MCF 10A (cell line): ENCODE measurements around the gene FSTL3. TPM values are rescaled to one million over a fixed set of nuclear protein-coding genes. Genes with fewer than 3 reads are reported as not detected.

ENCODE experiments used
- BruUV-seq: library from RNA; stranded (reverse); fragments of 400-500 nt; replicated peaks from 2 replicates; lab custom pipeline; 2021; lab: Mats Ljungman, UMichigan
- CTCF ChIA-PET: fragments of 300-600 bp; sonication (Branson Sonifier 250); formaldehyde crosslinking; extraction: SDS; loops from one replicate; lab custom pipeline; 2021; ENCODE audit warnings: antibody characterized with exemption, inconsistent platforms; lab: Yijun Ruan, JAX
- POLR2A ChIA-PET: fragments of 300-600, 350-650 bp; sonication (Branson Sonifier 250); formaldehyde crosslinking; extraction: SDS; loops from one replicate; lab custom pipeline; 2020; ENCODE audit warnings: antibody characterized with exemption, inconsistent platforms; lab: Yijun Ruan, JAX
- DNase-seq: peaks from one replicate; pipeline ENCODE4 v3.0.0-alpha.2; 2018; ENCODE audit not compliant: unreplicated experiment
- H3K27ac Mint-ChIP-seq: one replicate; pipeline ENCODE4 v1.8.0; 2022; ENCODE audit warnings: mild to moderate bottlenecking, low read depth, mixed read lengths; ENCODE audit not compliant: unreplicated experiment
- H3K27me3 Mint-ChIP-seq: one replicate; pipeline ENCODE4 v1.8.0; 2022; ENCODE audit warnings: mixed read lengths; ENCODE audit not compliant: insufficient read depth, unreplicated experiment
- H3K36me3 Mint-ChIP-seq: one replicate; pipeline ENCODE4 v1.8.0; 2022; ENCODE audit warnings: mild to moderate bottlenecking, moderate library complexity, mixed read lengths; ENCODE audit not compliant: insufficient read depth, unreplicated experiment
- H3K4me1 Mint-ChIP-seq: one replicate; pipeline ENCODE4 v1.8.0; 2022; ENCODE audit warnings: mixed read lengths; ENCODE audit not compliant: insufficient read depth, unreplicated experiment
- H3K4me3 Mint-ChIP-seq: one replicate; pipeline ENCODE4 v1.8.0; 2022; ENCODE audit warnings: mild to moderate bottlenecking, moderate library complexity, mixed read lengths; ENCODE audit not compliant: unreplicated experiment
- H3K9me3 Mint-ChIP-seq: one replicate; pipeline ENCODE4 v1.8.0; 2022; ENCODE audit warnings: mixed read lengths; ENCODE audit not compliant: unreplicated experiment
- intact Hi-C: fragments of 100-400 bp; cut with micrococcal nuclease; formaldehyde crosslinking; loops from 2 replicates; pipeline ENCODE4 v1.14.1; 2022
- total RNA-seq: library from RNA; stranded (reverse); gene quantifications from 2 replicates; pipeline ENCODE4 v1.2.3, GENCODE V29; 2022
- TF ChIP-seq, protein P1 (sequence below): fragments of 200-600 bp; IDR thresholded peaks from one replicate; pipeline ENCODE4 v1.8.0; 2022; ENCODE audit warnings: antibody characterized with exemption, mild to moderate bottlenecking; ENCODE audit not compliant: unreplicated experiment

The FSTL3 gene
- total RNA-seq, 1 experiment from 2014 or later = 183 TPM

DNA sequence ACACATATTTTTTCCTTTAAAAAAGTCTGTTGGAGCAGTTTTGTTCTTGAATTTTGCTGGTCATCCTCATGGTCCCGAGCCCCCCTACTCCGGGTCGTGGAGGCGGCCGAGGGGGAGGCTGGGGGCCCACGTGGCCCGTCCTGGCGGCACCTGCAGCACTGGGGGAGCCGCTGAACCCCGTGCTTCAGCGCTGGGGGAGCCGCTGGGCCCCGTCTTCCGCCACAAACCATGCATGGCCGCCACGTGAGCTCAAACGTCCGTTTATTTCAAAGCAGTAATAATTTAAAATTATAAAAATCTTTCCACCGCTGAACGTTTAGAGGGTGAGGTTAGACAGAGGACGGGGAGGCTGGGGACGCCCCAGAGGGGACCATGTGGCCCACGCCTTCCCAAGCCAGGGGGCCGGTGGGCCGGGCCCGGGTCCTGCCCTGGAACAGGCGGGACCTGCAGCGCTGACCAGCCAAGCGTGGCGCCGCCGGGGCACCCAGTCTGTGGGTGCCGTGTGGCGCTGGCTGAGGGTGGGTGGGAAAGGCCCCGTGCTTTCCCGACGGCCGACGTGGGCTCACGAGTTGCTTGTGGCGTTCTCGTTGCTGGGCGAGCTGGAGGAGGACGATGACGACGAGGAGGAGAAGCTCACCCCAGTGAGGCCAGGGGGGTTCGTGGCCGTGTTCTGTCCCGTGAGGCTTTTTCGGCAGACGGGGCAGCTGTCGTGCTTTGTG lies 28.5 kb upstream of the FSTL3 start:
- TSS peak; percentile 68 for BruUV-seq
- intact Hi-C loops = no loop called here
- CTCF ChIA-PET = no interaction called here

DNA sequence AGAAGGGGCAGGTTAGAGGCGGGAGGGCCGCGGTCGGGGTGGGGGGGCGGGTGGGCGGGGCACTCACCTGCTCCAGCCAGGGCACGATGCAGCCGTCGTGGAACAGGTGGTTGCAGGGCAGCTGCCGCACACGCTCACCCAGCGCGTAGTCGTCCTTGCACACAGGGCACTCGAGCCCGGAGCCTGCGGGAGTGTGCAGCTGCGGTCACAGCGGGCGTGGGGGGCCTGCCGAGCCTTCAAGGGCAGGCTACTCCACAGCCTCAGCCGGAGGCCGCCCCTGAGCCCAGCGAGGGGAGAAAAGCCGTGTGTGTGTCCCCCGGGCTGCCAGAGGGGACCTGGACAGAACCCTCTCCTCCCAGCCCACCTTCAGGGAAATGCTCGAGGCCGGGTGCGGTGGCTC lies 27.9 kb upstream of the FSTL3 start:
- no TSS peak for BruUV-seq
- Mint-ChIP-seq H3K27me3 (no peaks in the 10 kb centered on the region), H3K4me1 (no peaks in the 10 kb centered on the region), H3K36me3 (peaks cover 54% of the 10 kb centered on the region), H3K27ac (no peak overlapping the region), H3K9me3 (no peaks in the 10 kb centered on the region), H3K4me3 (no peak overlapping the region)
- intact Hi-C loops = no loop called here
- POLR2A ChIA-PET = interaction anchor here (0.6 kb wide), 1 partner anchor 29 kb away, joined by 3 read pairs; no protein-coding TSS in a partner anchor
- TF ChIP-seq, protein P1, sequence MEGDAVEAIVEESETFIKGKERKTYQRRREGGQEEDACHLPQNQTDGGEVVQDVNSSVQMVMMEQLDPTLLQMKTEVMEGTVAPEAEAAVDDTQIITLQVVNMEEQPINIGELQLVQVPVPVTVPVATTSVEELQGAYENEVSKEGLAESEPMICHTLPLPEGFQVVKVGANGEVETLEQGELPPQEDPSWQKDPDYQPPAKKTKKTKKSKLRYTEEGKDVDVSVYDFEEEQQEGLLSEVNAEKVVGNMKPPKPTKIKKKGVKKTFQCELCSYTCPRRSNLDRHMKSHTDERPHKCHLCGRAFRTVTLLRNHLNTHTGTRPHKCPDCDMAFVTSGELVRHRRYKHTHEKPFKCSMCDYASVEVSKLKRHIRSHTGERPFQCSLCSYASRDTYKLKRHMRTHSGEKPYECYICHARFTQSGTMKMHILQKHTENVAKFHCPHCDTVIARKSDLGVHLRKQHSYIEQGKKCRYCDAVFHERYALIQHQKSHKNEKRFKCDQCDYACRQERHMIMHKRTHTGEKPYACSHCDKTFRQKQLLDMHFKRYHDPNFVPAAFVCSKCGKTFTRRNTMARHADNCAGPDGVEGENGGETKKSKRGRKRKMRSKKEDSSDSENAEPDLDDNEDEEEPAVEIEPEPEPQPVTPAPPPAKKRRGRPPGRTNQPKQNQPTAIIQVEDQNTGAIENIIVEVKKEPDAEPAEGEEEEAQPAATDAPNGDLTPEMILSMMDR = no peak
- CTCF ChIA-PET = no interaction called here
- no peak for DNase-seq

More for the DNA sequence above, 28.5 kb upstream of the FSTL3 start:
- POLR2A ChIA-PET = interaction anchor here (0.6 kb wide), 1 partner anchor 29 kb away, joined by 3 read pairs; no protein-coding TSS in a partner anchor
- Mint-ChIP-seq H3K27me3 (no peaks in the 10 kb centered on the region), H3K4me3 (no peak overlapping the region), H3K4me1 (no peaks in the 10 kb centered on the region), H3K27ac (no peak overlapping the region), H3K36me3 (peaks cover 49% of the 10 kb centered on the region), H3K9me3 (no peaks in the 10 kb centered on the region)
- no peak for DNase-seq
- TF ChIP-seq, protein P1 = no peak

GRCh38 chr19:648904-649801 lies 27.0 kb upstream of the FSTL3 start:
- ChIA-PET POLR2A (no interaction called here), CTCF (no interaction called here)
- Mint-ChIP-seq H3K4me3 (no peak overlapping the region), H3K27me3 (no peaks in the 10 kb centered on the region), H3K9me3 (no peaks in the 10 kb centered on the region), H3K4me1 (no peaks in the 10 kb centered on the region), H3K36me3 (peaks cover 63% of the 10 kb centered on the region), H3K27ac (no peak overlapping the region)
- BruUV-seq = no TSS peak
- DNase-seq = no peak
- intact Hi-C loops = no loop called here
- TF ChIP-seq, protein P1 = no peak

- DNase-seq = no peak
- TF ChIP-seq, protein P1 = no peak
- Mint-ChIP-seq H3K9me3 (no peaks in the 10 kb centered on the region), H3K36me3 (peaks cover 66% of the 10 kb centered on the region), H3K4me1 (no peaks in the 10 kb centered on the region), H3K27me3 (no peaks in the 10 kb centered on the region), H3K4me3 (no peak overlapping the region), H3K27ac (no peak overlapping the region)
- ChIA-PET POLR2A (no interaction called here), CTCF (no interaction called here)
- no TSS peak for BruUV-seq
- intact Hi-C loops = no loop called here
Observed at GRCh38 chr19:650121-650520, 26.1 kb upstream of the FSTL3 start.
